Endothelial cell of umbilical vein (primary cell): Measurements from ENCODE around the gene ANKRD44. TPM values are rescaled to one million over a fixed set of nuclear protein-coding genes. Genes with fewer than 3 reads are reported as not detected.

Source experiments
- BruUV-seq: library from RNA; stranded (reverse); fragments of 400-500 nt; replicated peaks from 2 replicates; lab custom pipeline; 2021; lab: Mats Ljungman, UMichigan
- CTCF ChIA-PET: fragments of 300-600, 350-600 bp; sonication (Branson Sonifier 250); formaldehyde crosslinking; loops from one replicate; lab custom pipeline; 2021; ENCODE audit warnings: antibody characterized with exemption, inconsistent platforms; lab: Charles Lee
- POLR2A ChIA-PET: fragments of 300-600, 350-600 bp; sonication (Branson Sonifier 250); formaldehyde crosslinking; loops from one replicate; lab custom pipeline; 2021; ENCODE audit warnings: antibody characterized with exemption, inconsistent platforms; lab: Charles Lee
- DNase-seq: peaks from one replicate; pipeline ENCODE4 v3.0.0-alpha.2; 2011; ENCODE audit warnings: low read depth, low spot score
- FAIRE-seq: peaks from 2 replicates; lab custom pipeline; 2011; peaks lifted over from hg19 to GRCh38; lab: Jason Lieb, UNC
- H2AFZ ChIP-seq: 2 replicates; pipeline ENCODE4 v1.6.0; 2012; ENCODE audit warnings: low read depth, low read length, control low read depth, inconsistent platforms
- H3K27ac ChIP-seq: 2 replicates; pipeline ENCODE4 v1.5.1; 2011; ENCODE audit warnings: low read depth, mild to moderate bottlenecking, control low read depth, low read length, moderate library complexity; ENCODE audit not compliant: insufficient read depth
- H3K27me3 ChIP-seq, 2 experiments: 2 replicates each; pipeline versions ENCODE4 v1.6.0 to v1.6.1; 2011; ENCODE audit warnings: low read length in 2 of 2, mixed read lengths in 1 of 2; ENCODE audit not compliant: control insufficient read depth in 2 of 2, insufficient read depth in 2 of 2
- H3K36me3 ChIP-seq, 2 experiments: 2 replicates in 1 of 2; 3 replicates in 1 of 2; pipeline ENCODE4 v1.5.1; 2011; ENCODE audit warnings: low read length in 2 of 2, mild to moderate bottlenecking in 1 of 2, moderate library complexity in 1 of 2; ENCODE audit not compliant: control insufficient read depth in 2 of 2, insufficient read depth in 2 of 2; ENCODE audit errors: extremely low read depth in 1 of 2
- H3K4me1 ChIP-seq: 3 replicates; pipeline ENCODE4 v1.5.1; 2011; ENCODE audit warnings: mild to moderate bottlenecking, low read length; ENCODE audit not compliant: control insufficient read depth, insufficient read depth; ENCODE audit errors: extremely low read depth
- H3K4me2 ChIP-seq: 2 replicates; pipeline ENCODE4 v1.6.1; 2011; ENCODE audit warnings: low read length, control low read depth, mixed read lengths; ENCODE audit not compliant: insufficient read depth
- H3K4me3 ChIP-seq, 3 experiments: fragments of 200-600 bp in 1 of 3; sonication (generic), shearing (Covaris generic) in 1 of 3; replicated peaks in 1 of 3; 2 replicates each; pipeline ENCODE4 v1.5.1; 2011 to 2016; ENCODE audit warnings: control low read depth in 3 of 3, low read length in 3 of 3, mild to moderate bottlenecking in 2 of 3, inconsistent platforms in 1 of 3, low read depth in 1 of 3, moderate library complexity in 1 of 3; ENCODE audit not compliant: insufficient read depth in 1 of 3
- H3K79me2 ChIP-seq: 2 replicates; pipeline ENCODE4 v1.6.0; 2012; ENCODE audit warnings: low read length, inconsistent platforms; ENCODE audit not compliant: control insufficient read depth, insufficient read depth
- H3K9ac ChIP-seq: replicated peaks from 2 replicates; pipeline ENCODE3; 2011; ENCODE audit warnings: low read length, control low read depth; ENCODE audit not compliant: insufficient read depth; ENCODE audit errors: extremely low read depth
- H3K9me1 ChIP-seq: replicated peaks from 3 replicates; pipeline ENCODE4 v1.6.0; 2011; ENCODE audit warnings: mild to moderate bottlenecking, low read length; ENCODE audit not compliant: control insufficient read depth, insufficient read depth; ENCODE audit errors: extremely low read depth
- H3K9me3 ChIP-seq: replicated peaks from 2 replicates; pipeline ENCODE4 v1.5.1; 2012; ENCODE audit warnings: low read length, inconsistent platforms; ENCODE audit not compliant: control insufficient read depth, insufficient read depth
- H4K20me1 ChIP-seq: replicated peaks from 2 replicates; pipeline ENCODE3; 2011; ENCODE audit warnings: mild to moderate bottlenecking, low read length; ENCODE audit not compliant: control insufficient read depth, insufficient read depth; ENCODE audit errors: extremely low read depth
- CTCF ChIP-seq, 2 donors: IDR thresholded peaks; 1 replicate in 1 of 2; 2 replicates in 1 of 2; pipeline ENCODE4 v1.5.1; 2011; ENCODE audit warnings: low read length in 2 of 2, mild to moderate bottlenecking in 2 of 2, moderate library complexity in 2 of 2, control low read depth in 1 of 2, inconsistent platforms in 1 of 2, low read depth in 1 of 2; ENCODE audit not compliant: insufficient read depth in 1 of 2; ENCODE audit errors: extremely low read depth in 1 of 2
- FOS ChIP-seq: IDR thresholded peaks from 2 replicates; pipeline ENCODE4 v1.6.1; 2011; ENCODE audit warnings: mild to moderate bottlenecking, low read length, moderate library complexity, borderline replicate concordance; ENCODE audit not compliant: insufficient read depth
- GATA2 ChIP-seq: IDR thresholded peaks from 2 replicates; pipeline ENCODE4 v1.7.0; 2011; ENCODE audit warnings: low read depth, mild to moderate bottlenecking, moderate library complexity, mixed read lengths, low read length; ENCODE audit not compliant: insufficient read length, insufficient read depth
- JUN ChIP-seq: IDR thresholded peaks from 2 replicates; pipeline ENCODE4 v1.6.1; 2011; ENCODE audit warnings: borderline replicate concordance, low read depth; ENCODE audit not compliant: insufficient read length, insufficient read depth
- MAX ChIP-seq: IDR thresholded peaks from 2 replicates; pipeline ENCODE4 v1.6.1; 2011; ENCODE audit not compliant: insufficient read depth, insufficient read length
- MYC ChIP-seq: IDR thresholded peaks from one replicate; pipeline ENCODE4 v1.6.1; 2011; ENCODE audit warnings: mild to moderate bottlenecking, low read depth, low read length
- POLR2AphosphoS5 ChIP-seq: IDR thresholded peaks from 2 replicates; pipeline ENCODE4 v1.6.1; 2012; ENCODE audit warnings: low read depth, mild to moderate bottlenecking, control low read depth, low read length, moderate library complexity; ENCODE audit not compliant: insufficient read depth
- dilution Hi-C: fragments of 300-500 bp; cut with MboI; formaldehyde crosslinking; loops from one replicate; pipeline ENCODE4 v1.15.0; 2019; ENCODE audit warnings: low sequenced_read_pairs; ENCODE audit not compliant: extremely low pct_ligation_motif_present
- intact Hi-C: fragments of 100-400 bp; cut with micrococcal nuclease; formaldehyde crosslinking; loops from one replicate; pipeline ENCODE4 v1.10.0; 2022
- polyA plus RNA-seq, 4 experiments: library from polyadenylated mRNA; depleted of rRNA in 3 of 4; stranded (reverse) in 3 of 4; unstranded in 1 of 4; fragments of >200 nt; gene quantifications; 2 replicates each; pipeline versions ENCODE4 v1.2.1 to v1.2.3, GENCODE V29; 2011 to 2012; ENCODE audit warnings: missing spikeins in 1 of 4
- total RNA-seq: library from RNA; stranded (reverse); gene quantifications from 2 replicates; pipeline ENCODE4 v1.2.3, GENCODE V29; 2021

Gene ANKRD44
- total and polyA plus RNA-seq, 2 donors (not counting 3 experiments of a cell fraction or from before 2014, with no cell fraction given), result 3.4 to 6.1 TPM

- H3K9ac ChIP-seq, result no peak overlapping the region
- H3K27me3 ChIP-seq, result peaks cover 0 to 1% of the 10 kb centered on the region in 2 experiments
- intact Hi-C loops (no loop called here), dilution Hi-C loops (no loop called here)
- no peaks in the 10 kb centered on the region for H3K4me1 ChIP-seq
- H2AFZ ChIP-seq, result no peak overlapping the region
- no peak for FAIRE-seq
- no TSS peak for BruUV-seq
- TF ChIP-seq POLR2AphosphoS5 (no peak), FOS (no peak), MYC (no peak), GATA2 (no peak), JUN (no peak), CTCF (IDR thresholded peaks at IDR 0.05; ENCODE audit: extremely low read depth in 1 of 2, insufficient read depth in 1 of 2, low read depth in 1 of 2, low read length in 2 of 2) (no peak), MAX (no peak)
- H3K9me1 ChIP-seq, result no peaks in the 10 kb centered on the region
- ChIA-PET CTCF (interaction anchor here (1.0 kb wide), 1 partner anchor 20 kb away, joined by 3 read pairs; no protein-coding TSS in a partner anchor), POLR2A (no interaction called here)
- H4K20me1 ChIP-seq, result no peaks in the 10 kb centered on the region
- H3K36me3 ChIP-seq, result no peaks in the 10 kb centered on the region
- no peaks in the 10 kb centered on the region for H3K9me3 ChIP-seq
- no peak overlapping the region for H3K27ac ChIP-seq
- H3K4me2 ChIP-seq, result no peak overlapping the region
- no peak overlapping the region for H3K4me3 ChIP-seq
- H3K79me2 ChIP-seq, result no peaks in the 10 kb centered on the region
- DNase-seq, result no peak
These were observed 100.7 kb downstream of the ANKRD44 start for GRCh38 chr2:197209742-197210408.
